Stimulated activated CD8-positive, alpha-beta memory T cell treated with anti-CD3 and anti-CD28 coated beads, Interleukin-4, amount 100 ng/mL, for 1 hour (primary cell): ENCODE results near the gene TPRX1.
A peak's percentile ranks its signal among the peaks of the same experiment; 100 is the strongest.
"Not testable (repeated sequence)": the region's sequence is repeated elsewhere in the genome, so short reads cannot be mapped to it uniquely, and the experiment has no call there.

Source experiments
- DNase-seq, 2 donors: peaks; one replicate each; pipeline ENCODE4 v3.0.0-alpha.2; 2020; ENCODE audit warnings: low read depth in 2 of 2, low spot score in 1 of 2

The TPRX1 gene

DNA sequence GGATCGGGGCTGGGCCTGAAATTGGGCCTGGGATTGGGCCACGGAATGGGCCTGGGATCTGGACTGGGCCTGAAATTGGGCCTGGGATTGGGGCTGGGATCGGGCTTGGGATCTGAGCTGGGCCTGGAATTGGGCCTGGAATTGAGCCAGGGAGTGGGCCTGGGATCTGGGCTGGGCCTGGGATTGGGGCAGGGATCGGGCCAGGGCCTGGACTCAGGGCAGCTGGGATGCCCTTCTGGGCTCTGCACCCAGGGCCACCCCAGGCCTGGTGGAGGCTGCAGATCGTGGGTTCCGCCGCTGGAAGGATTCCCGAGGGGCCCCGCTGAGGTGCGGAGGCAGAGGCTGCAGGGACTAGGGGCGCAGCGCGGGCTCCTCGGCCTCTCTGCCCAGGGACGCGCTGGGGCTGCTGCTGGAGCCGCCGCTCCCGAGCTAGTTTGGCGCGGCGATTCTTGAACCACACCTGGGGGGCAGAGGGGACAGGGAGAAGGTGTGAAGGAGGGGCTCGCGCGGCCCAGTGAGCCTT, 1.8 kb downstream of the TPRX1 start:
- no peak for DNase-seq

DNA sequence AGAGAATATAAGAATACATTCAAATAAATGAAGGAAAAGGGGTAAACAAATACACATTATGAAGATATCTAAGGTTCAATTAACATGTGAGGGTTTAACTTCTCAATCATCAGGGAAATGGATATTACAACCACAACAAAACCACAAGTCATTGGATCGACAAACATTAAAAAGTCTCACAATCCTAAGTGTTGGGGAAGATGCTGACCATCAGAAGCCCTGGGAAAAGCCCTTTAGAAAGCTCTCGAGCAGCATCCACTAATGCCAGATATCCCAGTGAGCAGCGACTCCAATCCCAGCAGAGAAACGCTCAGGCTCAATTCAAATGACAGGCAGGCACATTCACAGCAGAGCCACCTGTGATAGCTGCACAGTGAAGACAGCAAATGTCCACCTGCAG, 3.1 kb downstream of the TPRX1 start:
- no peak for DNase-seq

DNA sequence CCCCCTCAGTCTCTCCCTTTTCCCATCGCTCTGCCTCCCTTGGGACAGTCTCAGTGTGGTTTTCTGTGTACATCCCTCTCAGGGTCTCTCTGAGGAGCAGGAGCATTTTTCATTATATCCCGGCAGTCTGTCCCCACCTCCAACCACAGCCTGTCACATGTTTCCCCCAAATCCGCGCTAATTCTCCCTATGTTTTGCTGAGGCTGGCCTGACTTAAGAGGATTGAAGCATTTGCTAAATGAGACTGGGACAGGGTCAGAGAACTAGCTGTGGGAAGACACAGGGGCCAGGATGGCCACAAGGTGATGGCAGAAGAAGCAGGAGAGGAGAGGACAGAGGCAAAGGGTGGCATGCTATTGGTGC, 5.5 kb downstream of the TPRX1 start:
- no peak for DNase-seq

DNA sequence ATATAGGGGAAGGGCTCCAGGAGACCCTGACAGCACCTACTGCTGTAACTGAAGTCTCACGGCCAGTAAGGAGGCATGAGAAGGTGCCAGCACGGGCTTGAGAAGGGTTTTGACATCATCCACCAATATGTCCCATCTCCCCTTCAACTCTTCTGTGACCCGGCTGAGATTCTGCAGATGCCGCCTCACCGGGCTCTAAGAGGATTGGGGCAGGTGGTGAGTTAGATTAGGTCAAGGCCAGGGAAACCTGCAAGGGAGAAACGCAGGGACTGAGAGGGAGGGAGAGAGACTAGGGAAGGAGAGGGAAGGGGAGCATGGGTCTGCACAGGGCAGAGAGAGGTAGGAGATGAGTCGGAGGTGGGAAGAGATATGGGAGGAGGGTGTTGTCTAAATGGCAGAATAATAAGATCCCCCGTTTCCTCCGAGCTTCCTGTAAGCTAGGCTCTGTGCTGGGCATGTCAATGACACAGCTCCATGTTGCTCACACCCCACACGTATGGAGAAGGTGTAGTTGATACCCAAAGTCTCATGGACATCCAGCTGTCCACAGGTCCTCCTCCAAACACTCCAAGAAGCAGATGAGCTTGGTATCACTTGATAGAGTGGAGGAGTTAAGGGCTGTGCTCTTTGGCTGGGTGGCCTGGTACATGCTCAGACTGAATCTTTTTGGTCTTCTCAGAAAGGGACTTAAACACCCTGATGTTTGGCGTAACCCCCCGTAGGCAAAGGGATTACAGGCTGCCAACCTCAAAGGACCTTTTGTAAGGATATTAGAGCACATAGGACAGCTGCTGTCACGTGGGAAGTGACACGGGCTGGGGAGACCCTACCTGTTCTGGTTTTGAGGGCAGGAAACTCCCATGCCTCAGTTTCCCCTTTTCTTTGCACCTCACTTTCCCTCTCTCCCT, 6.1 kb downstream of the TPRX1 start:
- no peak for DNase-seq

DNA sequence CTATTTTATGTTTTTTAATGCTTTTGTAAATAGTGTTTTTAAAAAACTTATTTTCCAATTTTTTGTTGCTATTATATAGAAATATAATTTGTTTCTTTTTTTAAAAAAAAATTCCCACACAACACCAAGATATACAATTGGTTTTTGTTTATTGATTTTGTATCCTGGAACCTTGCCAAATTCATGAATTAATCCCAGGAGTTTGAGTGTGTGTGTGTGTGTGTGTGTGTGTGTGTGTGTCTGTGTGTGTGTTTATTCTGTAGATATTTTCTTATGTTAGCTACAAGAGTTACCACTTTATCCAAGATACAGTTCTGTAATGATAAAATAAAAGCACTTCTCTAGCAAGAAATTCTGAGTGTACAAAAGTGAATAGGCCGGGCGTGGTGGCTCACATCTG, 7.6 kb downstream of the TPRX1 start:
- no peak for DNase-seq

DNA sequence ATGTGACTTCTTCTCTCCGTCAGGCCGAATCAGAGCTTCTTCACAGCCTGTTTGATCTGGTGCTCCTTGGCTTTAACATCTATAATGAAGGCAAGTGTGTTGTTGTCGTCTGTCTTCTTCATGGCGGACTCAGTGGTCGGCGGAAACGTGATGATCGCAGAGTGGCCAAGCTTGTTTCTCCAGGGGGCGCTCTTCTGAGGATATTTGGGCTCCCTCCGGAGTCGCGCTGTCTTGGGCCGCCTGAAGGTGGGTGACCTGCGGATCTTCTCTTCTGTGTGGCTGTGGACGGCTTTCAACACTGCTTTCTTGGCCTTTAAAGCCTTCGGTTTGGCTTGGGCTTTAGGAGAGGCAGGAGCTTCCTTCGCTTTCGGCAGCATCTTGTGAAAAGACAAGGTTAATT, 9.8 kb downstream of the TPRX1 start:
- DNase-seq: no peak

DNA sequence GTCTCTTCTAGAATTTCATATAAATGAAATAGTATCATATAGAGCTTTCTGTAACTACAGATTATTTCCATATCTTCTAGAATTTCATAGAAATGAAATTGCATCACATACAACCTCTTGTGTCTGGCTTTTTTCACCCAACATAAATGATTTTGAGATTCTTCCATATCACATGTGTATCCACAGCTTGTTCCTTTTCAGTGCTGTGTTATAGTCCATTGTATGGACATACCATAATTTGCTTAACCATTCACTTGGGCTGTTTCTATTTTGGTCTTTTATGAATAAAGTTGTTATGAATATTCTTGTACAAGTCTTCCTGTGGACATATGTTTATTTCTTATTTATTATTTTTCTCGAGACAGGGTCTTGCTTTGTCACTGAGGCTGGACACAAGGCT, 11.7 kb downstream of the TPRX1 start:
- no peak for DNase-seq

DNA sequence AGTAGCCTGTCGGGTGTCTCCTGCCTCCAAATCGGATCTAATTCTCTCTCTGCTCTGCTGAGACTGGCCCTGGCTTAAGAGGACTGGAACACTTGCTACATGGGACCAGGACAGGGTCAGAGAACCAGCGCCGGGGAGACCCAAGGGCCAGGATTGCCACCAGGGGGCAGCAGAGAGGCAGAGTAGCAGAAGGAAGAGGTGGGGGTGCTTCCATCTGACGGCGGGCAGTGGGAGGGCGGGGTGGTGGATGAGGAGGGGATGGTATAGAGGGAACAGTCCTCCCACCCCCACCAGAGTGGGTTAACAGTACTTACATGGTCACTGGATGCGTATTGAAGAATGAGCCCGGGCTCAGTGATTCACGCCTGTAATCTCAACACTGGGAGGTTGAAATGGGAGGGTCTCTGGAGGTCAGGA, 13.9 kb downstream of the TPRX1 start:
- DNase-seq: peak; percentile 73 to 84

DNA sequence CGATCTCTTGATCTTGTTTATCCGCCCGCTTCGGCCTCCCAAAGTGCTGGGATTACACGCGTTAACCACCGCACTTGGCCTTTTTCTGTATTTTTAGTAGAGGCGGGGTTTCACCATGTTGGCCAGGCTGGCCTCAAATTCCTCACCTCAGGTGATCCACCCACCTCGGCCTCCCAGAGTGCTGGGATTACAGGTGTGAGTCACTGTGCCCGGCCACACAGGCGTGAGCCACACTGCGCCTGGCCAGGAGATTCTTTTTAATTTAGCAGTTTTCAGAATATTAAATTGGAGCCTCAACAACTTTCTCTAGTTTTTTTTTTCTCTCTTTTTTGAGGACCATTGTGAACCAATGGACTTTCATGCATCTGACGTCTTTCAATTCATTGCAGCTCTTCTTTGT, 14.5 kb downstream of the TPRX1 start:
- not testable (repeated sequence) for DNase-seq

DNA sequence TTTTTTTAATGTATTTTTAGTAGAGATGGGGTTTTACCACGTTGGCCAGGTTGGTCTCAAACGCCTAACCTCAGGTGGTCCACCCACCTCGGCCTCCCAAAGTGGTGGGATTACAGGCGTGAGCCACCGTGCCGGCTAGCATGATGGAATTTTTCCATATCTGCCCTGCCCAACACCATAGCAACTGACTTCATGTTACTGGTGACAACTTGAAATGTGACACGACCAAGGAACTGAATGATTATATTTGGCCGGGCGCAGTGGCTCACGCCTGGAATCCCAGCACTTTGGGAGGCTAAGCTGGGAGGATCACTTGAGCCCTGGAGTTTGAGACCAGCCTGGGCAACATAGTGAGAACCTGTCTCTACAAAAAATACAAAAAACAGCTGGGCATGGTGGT, 17.0 kb downstream of the TPRX1 start:
- DNase-seq: not testable (repeated sequence)

DNA sequence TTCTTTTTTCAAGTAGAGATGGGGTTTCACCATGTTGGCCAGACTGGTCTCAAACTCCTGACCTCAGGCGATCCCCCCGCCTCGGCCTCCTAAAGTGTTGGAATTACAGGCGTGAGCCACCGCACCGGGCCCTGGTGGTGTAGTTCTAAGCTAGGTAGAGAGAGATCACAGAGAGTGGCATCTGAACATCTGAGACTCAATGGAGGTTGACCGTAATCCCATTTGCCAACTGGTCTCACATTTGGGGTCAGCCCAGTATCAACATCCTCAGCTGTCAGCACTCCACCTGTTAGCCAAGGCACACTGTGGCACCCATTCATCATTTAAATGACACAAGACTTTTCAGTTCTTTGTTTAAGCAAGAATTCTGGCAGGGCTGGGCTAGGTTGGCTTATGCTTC, 17.8 kb downstream of the TPRX1 start:
- no peak for DNase-seq

DNA sequence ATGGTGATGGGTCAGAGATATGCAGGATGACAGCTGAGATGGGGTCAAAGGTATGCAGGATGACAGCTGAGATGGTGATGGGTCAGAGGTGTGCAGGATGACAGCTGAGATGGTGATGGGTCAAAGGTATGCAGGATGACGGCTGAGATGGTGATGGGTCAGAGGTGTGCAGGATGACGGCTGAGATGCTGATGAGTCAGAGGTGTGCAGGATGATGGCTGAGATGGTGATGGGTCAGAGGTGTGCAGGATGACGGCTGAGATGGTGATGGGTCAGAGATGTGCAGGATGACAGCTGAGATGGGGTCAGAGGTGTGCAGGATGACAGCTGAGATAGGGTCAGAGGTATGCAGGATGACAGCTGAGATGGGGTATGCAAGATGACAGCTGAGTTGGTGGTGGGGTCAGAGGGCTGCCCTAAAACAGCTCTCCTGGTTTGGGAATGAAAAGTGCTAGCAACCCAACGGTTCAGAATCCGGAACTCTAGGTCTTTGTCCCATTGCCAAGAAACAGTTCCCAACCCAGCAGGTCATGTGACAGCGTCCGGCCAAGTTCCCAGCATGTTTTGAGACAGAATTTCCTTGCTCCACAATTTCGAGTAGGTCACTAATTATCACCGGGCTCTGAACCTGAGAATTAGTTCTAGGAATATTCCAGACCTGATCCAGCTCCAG, 22.6 kb downstream of the TPRX1 start:
- no peak for DNase-seq

DNA sequence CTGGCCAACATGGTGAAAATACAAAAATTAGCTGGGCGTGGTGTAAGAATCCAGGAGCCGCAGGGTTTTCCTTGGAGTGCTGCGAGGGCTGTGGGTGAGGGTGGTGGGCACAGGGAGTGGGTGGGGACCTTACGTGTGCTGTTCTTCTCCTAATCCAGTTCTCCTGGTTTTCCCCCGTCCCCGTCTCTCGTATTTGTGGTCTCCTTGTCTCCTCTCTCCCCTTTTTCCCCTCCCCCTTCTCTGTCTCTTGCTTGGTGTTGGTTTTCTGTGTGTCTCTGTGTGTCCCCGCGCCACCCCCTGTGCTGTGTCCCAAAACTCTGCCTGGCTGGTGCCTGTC, 24.2 kb downstream of the TPRX1 start:
- DNase-seq: no peak

DNA sequence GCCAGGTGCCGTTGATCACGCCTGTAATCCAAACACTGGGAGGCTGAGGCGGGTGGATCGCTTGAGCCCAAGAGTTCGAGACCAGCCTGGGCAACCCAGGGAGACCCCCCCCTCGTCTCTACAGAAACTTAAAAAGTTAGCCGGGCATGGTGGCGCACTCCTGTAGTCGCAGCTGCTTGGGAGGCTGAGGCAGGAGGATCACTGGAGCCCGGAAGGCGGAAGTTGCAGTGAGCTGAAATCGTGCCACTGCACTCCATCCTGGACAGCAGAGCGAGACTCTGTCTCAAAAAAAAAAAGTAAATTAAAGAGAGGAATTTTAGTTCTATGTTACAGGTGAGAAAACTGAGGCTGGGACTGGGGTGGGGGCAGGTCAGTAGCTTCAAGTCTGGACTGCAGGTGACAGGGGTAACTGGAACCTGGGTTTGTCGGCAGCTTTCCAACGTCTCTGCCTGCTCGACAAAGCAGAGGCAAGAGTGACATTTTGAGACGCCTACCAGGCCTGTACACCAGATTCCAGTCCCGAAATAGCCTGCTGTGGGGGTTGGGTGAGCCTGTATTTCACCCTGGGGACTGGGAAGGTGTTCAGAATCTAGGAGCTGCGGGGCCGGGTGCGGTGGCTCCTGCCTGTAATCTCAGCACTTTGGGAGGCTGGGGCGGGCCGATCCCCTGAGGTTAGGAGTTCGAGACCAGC, 24.7 kb downstream of the TPRX1 start:
- DNase-seq: no peak

DNA sequence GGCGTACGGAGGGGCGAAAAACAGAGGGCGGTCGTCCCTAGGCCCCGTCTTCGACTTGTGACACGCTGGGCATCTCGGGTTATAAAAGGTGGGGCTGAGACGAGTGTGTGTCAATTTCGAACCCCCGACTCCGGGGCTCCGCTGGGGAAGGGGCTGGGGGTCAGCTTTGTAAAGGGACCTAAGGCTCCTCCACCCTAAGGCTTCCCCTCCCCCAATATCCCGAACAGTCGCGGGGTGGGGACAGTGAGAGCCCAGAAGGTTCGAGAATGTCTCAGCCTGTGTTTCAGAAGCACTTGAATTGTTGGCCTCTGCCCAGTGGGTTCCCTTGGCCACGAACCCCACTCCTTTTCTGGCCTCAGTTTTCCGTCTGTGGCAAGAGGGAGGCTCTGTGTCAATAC, 25.4 kb downstream of the TPRX1 start:
- no peak for DNase-seq

DNA sequence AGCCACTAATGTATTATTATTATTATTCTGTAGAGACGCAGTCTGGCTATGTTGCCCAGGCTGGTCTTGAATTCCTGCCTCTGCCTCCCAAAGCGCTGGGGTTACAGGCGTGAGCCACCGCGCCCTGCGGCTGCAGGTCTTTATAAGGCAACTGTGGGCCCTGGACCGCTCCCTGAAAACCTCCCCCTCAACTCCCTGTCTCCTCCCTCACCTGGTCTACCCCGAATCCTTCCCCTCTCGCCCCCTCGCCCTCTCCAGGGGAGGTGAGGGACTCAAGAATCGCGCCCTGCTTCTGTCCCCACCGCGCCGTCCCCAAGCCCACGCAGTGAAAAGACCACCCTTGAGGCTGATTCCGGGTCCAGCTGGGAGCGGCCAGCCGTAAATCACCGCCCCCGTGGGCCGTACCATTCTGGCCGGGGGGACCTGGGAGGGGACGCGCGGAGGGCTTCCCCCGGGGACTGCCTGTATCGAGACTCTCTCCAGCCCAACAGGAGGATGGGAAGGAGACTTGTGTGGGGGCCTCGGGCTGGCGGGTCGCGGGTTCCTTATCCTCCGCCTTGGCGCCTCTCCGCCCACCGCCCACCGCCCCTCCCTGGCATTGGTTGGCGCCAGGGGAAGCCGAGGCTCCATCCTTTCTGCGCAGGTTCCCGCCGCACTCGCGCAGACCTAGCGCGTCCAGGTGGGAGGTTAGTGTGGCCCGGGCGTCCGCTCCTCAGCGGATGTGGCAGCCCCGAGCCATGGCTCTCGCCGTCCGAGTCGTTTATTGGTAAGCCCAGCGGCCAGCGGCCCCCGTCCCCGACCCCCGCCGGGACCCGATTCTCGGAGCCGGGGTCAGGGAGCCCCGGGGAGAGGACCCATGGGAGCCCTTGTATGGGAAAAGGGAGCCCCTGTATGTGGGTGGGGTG, 26.1 kb downstream of the TPRX1 start, which contains the start of gene SELENOW:
Gene SELENOW, plus strand, starts transcription at position 655 of the 905 bp plus-strand sequence. Its CDS starts 83 bp downstream, at position 738.
- peak; percentile 50 to 56 for DNase-seq

DNA sequence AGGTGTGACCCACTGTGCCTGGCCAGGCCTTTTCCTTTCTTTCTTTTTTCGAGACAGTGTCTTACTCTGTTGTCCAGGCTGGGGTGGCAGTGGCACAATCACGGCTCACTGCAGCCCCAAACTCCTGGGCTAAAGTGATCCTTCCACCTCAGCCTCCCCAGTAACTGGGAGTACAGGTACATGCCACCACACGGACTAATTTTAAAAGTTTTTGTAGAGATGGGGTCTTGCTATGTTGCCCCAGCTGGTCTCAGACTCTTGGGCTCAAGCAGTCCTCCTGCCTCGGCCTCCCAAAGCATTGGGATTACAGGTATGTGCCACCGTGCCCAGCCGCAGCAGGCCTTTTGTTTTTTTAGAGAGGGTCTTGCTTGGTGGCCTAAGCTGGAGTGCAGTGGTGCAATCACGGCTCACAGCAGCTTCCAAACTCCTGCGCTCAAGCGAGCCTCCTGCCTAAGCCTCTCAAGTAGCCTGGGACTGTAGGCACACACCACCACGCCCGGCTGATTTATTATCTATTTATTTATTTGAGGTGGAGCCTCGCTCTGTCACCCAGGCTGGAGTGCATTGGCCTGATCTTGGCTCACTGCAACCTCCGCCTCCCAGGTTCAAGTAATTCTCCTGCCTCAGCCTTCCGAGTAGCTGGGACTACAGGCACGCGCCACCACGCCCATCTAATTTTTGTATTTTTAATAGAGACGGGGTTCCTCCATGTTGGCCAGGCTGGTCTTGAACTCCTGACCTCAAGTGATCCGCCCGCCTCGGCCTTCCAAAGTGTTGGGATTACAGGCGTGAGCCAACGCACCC, 26.9 kb downstream of the TPRX1 start:
- not testable (repeated sequence) for DNase-seq

DNA sequence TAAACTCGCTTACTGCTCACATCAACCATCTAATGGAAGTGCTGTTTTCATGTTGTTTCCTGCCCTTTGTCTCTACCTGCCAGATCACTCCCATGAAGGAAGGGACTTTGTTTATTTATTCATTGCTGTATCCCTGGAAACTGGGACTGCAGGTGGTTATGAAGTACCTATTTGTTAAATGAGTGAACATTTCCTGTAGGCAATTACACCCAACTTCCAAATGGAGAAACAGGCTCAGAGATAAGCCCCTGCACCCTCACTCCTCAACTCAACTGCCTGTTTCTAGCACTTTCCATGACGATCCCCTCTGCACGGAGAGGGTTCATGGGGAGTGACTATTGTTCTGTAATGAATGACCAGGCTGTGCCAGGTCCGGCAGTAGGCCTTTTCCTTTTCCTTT, 27.8 kb downstream of the TPRX1 start:
- DNase-seq: no peak

DNA sequence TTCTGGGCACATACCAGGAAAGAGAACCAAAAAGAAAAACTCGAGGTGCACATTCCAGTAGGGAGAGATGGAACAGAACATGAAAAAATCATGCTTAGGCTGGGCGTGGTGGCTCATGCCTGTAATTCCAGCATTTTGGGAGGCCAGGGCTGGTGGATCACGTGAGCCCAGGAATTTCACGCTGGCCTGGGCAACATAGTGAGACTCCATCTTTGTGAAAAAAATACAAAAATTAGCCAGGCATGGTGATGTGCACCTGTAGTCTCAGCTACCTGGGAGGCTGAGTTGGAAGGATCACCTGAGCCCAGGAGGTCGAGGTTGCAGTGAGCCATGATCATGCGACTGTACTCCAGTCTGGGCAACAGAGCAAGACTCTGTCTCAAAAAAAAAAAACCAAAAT, 33.1 kb downstream of the TPRX1 start:
- not testable (repeated sequence) for DNase-seq

DNA sequence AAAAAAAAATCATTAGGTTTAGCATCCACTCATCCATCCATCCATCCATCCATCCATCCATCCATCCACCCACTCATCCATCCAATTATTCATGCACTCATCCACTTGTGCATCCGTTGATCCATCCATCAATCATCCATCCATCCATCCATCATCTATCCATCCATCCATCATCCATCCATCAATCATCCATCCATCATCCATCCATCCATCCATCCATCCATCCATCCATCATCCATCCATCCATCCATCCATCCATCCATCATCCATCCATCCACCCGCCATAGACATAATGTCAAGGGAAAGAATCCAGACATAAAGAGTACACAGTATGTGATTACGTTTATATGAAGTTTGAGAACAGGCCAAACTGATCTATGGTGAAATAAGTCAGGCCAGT, 34.8 kb downstream of the TPRX1 start:
- no peak for DNase-seq
